Measurements from ENCODE around the gene AATK.
"Not testable (repeated sequence)": the region's sequence is repeated elsewhere in the genome, so short reads cannot be mapped to it uniquely, and the experiment has no call there.

AATK gene

DNA sequence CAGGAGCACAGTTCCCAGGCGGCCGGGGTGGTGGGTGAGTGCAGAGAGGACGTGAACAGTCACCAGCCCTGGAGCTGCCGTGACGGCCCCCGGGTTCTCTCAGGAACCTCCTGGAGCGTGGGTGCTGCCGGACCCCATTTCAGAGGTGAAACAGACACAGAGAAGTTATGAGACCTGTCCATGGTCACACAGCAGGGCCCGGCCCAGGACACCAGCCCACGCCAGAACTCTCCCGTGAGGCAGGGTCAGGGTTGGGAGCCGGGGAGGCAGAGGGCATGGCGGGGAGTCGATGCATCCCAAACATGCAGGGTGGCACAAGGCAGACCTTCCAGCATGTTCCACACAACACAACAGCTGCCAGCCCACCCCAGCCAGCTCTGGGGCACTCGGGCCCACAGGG lies 4.5 kb downstream of the AATK start:
- DNase-seq, result no peak

- DNase-seq, result no peak
Observed at GRCh38 chr17:81160747-81161453, 5.1 kb downstream of the AATK start.

DNA sequence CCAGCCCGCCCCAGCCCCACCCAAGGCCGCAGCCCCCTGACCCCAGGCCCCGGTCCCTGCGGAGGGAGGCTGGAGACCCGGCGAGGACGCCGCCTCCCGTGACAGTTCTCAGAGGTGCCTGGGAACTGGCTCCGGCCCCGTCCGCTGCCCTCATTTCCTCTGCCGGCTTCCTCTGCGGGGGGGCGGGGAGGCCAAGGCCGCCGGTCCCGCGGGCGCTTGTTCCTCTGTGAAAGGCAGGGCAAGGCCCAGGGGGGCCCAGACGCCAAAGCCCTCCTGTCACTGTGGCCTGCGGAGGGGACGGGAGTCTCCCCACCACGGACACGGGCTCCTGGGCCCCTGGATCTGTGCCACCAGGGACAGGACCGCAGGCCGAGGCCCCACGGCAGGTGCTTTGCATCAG lies 5.7 kb downstream of the AATK start:
- DNase-seq, result no peak

DNA sequence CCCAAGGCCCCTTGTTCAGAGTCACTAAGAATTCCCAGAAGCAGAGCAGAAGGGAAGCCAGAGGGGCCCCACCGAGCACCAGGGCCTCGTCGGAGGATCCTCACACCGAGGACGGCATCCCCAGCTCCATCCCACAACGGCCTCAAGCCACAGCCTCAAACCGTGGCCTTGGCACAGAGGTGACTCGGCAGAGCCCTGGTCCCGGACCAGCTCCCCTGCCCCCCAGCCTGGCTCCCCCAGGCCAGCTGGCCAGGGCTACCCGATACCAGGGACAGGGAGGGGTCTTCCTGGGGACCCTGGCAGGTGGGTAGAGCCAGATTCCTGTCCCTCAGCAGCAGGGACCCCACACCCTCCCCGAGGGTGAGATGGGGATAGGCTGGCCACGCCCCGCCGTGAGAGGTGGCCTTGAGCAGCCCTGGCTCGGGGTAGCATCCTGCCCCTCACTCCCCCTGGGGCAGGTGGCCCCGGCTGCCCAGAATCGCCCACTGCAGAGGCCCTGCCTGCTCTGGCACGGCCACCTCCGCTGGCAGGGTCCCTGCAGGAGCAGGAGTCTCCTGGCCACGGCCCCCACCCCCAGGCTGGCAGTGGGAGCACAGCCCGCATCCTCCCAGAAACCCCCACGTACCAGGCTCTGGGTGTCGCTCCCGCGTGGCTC lies 6.3 kb downstream of the AATK start:
- no peak for DNase-seq

- no peak for DNase-seq
Observed at GRCh38 chr17:81158688-81159590, 7.1 kb downstream of the AATK start.

DNA sequence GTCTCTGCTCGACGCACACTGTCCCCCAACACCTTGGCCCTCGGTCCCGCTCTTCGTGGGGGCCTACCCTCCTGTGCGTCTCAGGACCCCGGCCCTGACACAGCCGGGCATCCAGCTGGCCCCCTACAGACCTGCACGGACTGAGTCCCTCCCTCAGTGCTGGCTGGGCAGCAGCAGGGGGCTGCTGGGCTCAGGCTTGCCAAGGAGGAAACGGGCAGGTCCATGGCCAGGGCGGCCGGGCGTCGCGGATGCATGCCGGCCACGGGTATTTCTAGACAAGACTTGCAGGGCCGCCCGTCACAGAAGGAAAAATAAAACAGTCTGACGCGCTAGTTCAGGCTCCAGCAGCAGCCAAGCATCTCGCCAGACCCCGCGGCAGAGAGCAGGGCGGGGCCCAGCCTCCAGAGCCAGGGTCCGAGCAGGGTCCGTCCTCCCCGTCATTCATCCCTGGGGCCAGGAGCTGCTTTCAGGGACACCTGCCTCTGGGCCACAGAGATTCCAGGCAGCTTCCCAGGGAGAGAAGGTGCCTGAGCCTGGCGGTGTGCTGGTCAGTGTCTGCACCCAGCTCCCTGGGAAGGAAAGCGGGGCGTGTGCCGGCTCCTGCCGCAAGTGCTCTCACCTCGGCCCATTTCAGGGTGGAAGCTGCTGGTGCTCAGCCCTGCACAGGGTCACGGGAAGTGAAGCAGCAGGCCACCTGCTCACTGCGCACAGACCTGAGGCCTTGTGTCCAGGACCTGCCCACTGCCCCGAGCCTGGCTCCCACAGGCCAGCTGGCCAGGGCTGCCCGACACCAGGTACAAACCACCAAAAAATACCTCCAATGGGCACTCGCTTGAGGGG lies 8.0 kb downstream of the AATK start:
- no peak for DNase-seq

- DNase-seq, result no peak
Observed at GRCh38 chr17:81156866-81157805, 8.9 kb downstream of the AATK start.

- DNase-seq, result no peak
Observed at GRCh38 chr17:81154961-81155360, 11.1 kb downstream of the AATK start.

GRCh38 chr17:81154016-81154415 lies 12.0 kb downstream of the AATK start:
- not testable (repeated sequence) for DNase-seq

GRCh38 chr17:81153340-81153803 lies 12.6 kb downstream of the AATK start:
- DNase-seq, result no peak

GRCh38 chr17:81152288-81152828 lies 13.7 kb downstream of the AATK start:
- DNase-seq, result no peak

GRCh38 chr17:81151278-81151677 lies 14.7 kb downstream of the AATK start:
- no peak for DNase-seq

DNA sequence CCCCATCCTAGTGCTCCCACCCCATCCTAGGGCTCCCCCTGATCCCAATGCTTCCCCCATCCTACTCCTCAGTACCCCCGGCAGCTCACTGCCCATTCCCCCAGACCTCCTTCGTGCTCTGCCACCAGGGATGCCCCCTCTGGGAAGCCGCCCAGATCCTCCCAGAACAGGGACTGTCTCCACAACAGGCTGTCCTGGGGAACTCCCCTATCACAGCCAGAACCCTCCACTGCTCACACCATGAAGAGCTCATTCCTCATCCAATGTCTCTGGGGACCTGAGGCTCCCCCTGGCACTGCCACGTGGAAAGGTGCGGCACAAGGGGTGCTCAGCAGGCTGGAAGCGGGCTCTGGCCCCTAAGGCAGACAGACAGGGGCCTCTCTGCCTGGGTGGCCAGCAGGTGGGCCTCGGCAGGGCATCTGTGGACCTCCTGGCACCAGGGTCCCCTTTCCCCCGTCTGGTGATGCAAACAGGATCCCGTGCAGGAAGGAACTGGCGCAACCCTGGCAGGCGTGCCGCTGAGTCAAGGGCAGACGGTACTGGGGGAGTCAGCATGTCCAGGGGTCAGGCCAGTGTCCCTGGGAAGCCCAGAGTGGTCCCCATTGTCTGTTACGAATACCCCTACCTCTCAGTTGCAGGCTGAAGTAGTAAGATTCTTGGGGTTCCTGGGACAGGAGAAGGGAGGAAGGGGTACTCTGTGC lies 15.5 kb downstream of the AATK start:
- DNase-seq, result no peak

DNA sequence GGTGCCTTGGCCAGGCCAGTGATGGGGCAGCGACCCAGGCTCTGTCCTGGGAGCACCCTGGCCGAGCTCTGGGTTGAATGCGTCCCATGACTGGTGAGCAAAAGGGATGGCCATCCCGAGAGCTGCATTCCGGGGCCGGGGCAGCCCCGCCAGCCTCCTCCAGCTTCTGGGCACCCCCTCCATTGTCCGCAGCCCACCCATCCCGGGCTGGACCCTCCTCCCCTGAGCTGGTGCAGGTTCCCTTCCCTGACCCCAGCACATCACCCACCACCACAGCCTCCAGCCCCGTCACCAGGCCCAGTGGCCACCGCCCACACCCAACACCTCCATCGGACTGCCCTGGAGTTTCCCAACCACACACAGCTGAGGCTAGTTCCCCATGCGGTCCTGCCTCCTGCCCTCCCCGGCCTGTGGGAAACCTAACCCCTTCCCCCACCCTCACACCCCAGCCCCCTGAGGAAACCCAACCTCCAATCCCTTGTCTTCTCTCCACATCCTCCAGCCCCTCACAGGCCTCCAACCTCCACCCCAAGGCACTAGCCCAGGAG lies 17.0 kb downstream of the AATK start:
- DNase-seq, result no peak

DNA sequence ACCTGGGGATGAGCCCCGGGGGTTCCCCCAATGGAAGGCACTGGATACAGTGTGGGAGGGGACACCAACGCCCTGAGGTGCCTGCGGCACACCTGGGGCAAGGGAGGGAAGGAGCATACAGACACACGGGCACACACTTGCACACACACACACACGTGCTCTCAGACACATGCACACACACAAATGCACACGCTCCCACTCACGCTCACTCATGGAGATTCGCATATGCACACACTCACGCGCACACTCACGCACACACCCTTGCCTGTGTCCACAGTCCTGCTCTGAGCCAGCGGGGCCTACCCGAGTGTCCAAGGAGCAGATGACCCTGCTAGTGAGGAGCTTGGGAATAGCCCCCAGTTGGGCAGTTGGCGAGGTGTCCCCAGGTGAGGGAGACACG lies 17.4 kb downstream of the AATK start:
- no peak for DNase-seq

GRCh38 chr17:81147701-81148100 lies 18.3 kb downstream of the AATK start:
- DNase-seq, result no peak

- DNase-seq, result not testable (repeated sequence)
Observed at GRCh38 chr17:81146208-81146607, 19.8 kb downstream of the AATK start.

- DNase-seq, result no peak
Observed at GRCh38 chr17:81144423-81144781, 21.6 kb downstream of the AATK start.

DNA sequence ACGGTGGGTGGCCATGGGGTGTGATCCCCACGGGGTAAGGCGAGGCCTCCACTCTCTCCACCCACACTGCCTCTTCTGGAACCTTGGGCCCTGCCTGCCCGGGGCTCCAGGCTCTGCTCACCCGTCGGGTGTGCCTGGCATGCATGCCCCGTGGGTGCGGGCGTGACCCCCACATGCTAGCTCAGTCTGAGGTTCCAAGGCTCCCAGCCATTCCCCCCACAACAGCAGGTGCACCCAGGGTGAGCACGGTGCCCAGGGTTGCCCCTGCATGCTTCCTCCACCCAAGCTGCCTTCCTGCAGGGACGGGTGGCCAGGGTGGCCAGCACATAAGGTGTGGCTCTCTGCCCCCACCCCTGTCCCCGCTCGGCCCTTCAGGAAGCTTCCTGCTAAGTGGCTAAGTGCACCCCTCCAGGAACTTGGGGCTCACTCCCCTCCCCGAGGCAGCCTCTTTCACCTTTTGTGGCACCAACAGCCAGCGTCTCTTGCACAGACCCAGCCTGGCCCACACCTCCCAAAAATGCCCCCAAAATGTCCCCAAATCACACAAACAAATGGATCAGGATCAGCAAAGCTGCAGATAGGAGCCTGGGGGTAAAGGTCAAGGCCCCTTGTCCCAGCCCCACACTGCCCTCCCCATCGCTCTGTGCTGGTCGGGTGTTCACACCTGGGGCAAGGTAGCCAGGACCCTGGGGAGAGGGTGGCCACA lies 22.2 kb downstream of the AATK start:
- no peak for DNase-seq

DNA sequence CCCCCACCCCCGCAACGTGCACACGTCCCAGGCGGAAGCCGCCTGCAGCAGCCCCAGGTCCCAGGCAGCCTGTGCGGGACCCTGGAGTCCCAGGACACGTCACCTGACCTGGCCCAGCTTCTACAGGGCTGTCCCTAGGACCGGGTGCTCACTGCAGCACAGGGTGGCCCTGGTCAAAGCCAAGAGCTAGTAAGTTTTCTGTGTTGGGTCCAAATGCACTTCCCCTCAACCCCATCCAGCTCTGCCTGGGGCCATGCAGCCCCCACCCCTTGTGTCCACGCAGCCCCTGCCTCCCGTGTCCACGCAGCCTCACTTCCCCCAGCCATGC lies 22.9 kb downstream of the AATK start:
- DNase-seq, result no peak

Data from NCI-H1092 (cell line).